Uterus (tissue), 2 donors: ENCODE data around the gene SLC2A6.

Source experiments
- CTCF ChIP-seq, 4 experiments: fragments of 200-600 bp in 2 of 4; fragments of 450-650 bp in 2 of 4; sonication (generic) in 2 of 4; IDR thresholded peaks; one replicate each; pipeline ENCODE4 v1.5.1; 2016 to 2019; ENCODE audit warnings: antibody characterized with exemption in 4 of 4, mild to moderate bottlenecking in 2 of 4, moderate library complexity in 1 of 4
- POLR2A ChIP-seq, 2 donors: fragments of 450-650 bp; IDR thresholded peaks; one replicate each; pipeline ENCODE4 v1.6.1; 2016; ENCODE audit warnings: antibody characterized with exemption in 2 of 2, mild to moderate bottlenecking in 1 of 2, moderate library complexity in 1 of 2

- TF ChIP-seq CTCF (IDR thresholded peaks at IDR 0.05) (no peak), POLR2A (IDR thresholded peaks at IDR 0.05) (no peak)
Measured at GRCh38 chr9:133477461-133477860, 1.4 kb downstream of the SLC2A6 start.
